Activated CD4-positive, alpha-beta T cell treated with anti-CD3 and anti-CD28 coated beads, Interleukin-2, amount 50 U/mL, for 48 hours (primary cell): Measurements from ENCODE around the gene CFAP58.
"Not testable (repeated sequence)": the region's sequence is repeated elsewhere in the genome, so short reads cannot be mapped to it uniquely, and the experiment has no call there.

Source experiments
- DNase-seq, 2 experiments: peaks; one replicate each; pipeline ENCODE4 v3.0.0-alpha.2; 2020

CFAP58 gene

GRCh38 chr10:104437226-104437625 is 83.6 kb downstream of the CFAP58 start:
- no peak for DNase-seq

GRCh38 chr10:104440221-104440620 is 86.6 kb downstream of the CFAP58 start:
- no peak for DNase-seq

DNA sequence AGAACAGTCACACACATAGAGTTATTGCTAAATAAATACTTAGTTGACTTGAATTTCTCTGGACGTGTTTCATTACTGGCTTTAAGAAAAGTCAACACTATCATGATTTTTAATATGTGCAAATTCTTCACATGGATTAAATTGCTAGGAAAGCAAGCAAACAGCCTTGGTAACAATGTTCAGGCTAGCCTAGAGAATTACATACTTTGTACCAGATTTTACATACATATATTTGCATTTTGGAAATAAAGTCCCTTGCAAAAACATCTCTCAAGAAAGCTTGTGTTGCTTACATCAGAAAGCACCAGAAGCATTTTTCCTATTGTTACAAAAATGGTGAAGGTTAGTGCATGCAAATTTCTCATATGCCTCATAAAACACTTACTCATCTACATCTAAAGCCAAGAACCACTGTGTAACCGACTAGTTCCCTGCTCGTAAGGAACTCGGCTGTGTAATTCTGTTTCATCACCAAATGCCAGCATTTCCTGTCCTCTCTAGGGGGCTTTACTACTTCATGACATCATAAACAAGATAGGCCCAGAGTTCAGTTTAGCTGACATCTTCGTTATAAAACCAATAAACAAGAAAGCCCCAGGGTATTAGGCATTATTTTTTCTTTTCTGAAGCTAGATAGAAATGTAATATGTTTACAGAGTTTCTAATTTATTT is 87.8 kb downstream of the CFAP58 start:
- DNase-seq: no peak

DNA sequence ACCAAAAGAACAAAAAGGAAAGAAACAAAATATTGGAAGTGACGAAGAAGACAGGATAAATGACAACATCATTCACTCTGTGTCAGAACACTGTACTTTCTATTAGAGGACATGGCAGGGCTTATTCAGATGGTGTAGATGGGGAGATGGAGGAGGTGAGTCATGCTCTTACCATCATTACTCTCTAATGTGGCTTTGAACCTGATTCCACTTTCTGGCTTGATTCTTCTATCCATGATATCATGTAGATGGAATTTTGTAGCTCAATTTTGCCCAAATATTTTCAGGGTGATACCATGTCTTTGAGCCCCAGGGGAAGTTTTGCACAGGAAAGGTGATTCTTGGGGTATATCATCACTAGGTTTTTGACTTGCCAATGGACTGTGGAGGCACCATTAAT is 91.7 kb downstream of the CFAP58 start:
- no peak for DNase-seq

DNA sequence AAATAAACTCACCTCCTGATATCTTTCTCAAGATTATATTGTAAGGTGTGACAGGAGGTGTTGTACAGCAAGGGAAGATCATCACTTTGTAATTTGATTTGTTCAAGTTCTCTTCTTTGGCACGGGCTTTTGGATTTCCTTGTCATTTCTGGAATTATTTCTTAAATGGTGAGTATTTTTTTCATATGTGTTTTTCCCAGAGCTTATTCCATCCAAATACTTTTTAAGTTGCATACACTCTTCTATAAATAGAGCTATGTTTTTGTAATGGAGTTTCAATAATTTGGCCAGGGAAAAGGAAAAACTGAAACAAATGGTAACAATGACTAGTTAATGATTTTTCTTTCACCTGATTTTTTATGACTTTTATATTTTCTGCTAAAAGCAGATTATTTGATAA is 92.5 kb downstream of the CFAP58 start:
- DNase-seq: no peak

DNA sequence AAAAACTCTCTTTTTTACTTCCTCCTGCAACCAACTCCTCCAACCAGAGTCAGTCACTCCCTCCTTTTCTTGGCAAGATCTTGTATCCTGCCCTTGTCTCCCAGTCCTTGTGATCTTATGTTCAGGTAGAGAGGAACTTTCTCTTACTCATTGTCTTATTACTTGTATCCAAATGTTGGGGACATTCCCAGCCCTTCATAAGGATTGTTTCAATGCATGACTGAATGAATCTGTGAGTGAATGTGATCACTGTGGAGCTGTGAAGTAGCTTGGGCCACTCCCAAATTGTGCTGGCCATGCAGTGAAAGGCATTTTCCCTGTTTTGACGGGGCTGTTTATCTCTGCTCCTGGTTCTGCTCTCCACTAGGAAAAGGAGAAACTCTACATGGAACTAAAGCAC is 93.7 kb downstream of the CFAP58 start:
- no peak for DNase-seq

DNA sequence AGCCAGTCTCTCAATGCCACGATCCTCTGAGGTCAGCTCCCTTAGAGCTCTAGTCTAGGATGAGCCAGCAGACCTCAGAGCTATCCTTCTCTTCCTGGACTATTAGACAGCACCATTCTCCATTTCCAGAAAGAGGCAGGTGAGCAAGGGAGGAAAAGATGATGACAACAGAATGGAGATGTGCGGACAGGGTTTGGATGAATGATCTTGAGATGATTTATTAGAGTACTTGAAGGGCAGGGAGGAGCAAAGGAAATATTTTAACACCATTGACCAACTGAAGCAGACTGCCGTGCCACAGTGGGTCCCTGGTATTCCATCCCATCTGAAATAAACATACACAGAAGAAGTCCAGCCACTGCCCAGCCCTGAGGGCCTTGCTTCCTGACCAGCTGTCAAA is 94.3 kb downstream of the CFAP58 start:
- no peak for DNase-seq

GRCh38 chr10:104449391-104449790 is 95.8 kb downstream of the CFAP58 start:
- DNase-seq: no peak

- no peak for DNase-seq
These were observed 96.9 kb downstream of the CFAP58 start for GRCh38 chr10:104450490-104450889.

GRCh38 chr10:104450954-104451353 is 97.3 kb downstream of the CFAP58 start:
- DNase-seq: no peak

DNA sequence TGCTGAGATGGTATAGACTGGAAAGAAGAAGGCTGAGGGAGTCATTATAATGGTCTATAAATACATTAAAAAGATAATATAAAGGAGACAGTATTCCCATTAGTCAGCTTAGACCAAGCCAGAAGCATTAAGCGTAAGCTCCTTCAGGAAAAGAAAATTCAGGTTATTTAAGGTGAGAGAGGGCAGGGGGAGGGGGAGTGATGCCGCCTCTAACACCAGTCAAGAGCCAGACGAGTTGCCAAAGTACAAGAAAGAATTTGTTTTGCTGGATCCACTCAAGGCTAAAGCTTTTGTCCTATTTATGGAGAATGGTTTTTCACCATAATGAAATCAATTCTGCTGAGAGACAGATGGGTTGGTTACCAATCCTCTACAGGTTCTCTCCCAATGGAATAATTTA is 99.3 kb downstream of the CFAP58 start:
- no peak for DNase-seq

- DNase-seq: no peak
These were observed 103.3 kb downstream of the CFAP58 start for GRCh38 chr10:104456802-104457542.

DNA sequence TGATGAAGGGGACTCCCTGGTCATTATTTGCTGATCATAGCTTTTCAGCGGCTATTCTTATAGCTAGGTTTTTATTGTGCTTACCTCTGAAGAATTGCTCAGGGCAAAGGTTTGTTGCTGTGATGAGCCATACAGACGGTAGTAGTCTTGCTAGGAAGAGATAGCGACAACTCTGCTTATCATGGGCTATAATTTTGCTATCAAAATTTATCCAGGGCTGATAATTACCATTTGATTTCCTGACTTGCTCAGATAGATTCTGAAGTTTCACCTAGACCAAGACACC is 103.9 kb downstream of the CFAP58 start:
- DNase-seq: no peak

- DNase-seq: not testable (repeated sequence)
These were observed 111.9 kb downstream of the CFAP58 start for GRCh38 chr10:104465575-104465974.

GRCh38 chr10:104468818-104469217 is 115.2 kb downstream of the CFAP58 start:
- not testable (repeated sequence) for DNase-seq

DNA sequence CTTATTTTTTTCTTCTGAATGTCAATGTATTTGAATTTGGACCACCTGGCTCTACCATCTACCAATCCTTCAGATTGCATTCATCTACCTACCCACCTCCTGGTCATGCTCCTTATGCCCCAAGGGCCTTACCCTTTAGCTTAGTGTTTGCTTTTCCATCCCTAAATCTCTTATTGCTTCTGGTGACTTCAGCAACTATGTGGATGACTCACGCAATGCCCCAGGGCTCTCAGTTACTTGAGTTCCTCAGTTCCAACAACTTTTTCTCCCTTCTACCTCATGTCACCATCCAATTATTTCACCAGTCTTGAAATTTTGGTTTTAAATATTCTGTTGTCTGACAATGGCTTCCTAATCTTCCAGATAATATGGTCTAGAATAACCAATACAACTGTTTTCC is 118.9 kb downstream of the CFAP58 start:
- DNase-seq: no peak

GRCh38 chr10:104472957-104473745 is 119.5 kb downstream of the CFAP58 start:
- no peak for DNase-seq

DNA sequence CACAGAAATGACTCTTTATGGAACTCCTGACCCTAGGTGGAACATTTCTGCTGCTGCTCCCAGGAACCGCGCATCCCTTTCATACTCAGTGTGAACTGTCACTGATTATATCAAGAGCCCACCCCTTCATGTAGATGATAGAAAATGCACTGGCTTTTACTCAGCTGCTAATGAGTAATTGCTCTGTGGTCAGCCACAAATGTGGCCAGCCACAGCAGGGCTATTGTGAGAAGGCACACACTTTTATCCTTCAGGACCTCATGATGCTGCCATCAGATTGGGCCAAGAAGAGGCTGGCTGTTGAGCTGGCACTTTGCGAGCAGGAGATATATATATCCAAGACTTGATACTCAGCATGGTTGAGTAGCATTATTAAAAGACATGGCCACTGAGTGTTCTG is 124.7 kb downstream of the CFAP58 start:
- DNase-seq: no peak

DNA sequence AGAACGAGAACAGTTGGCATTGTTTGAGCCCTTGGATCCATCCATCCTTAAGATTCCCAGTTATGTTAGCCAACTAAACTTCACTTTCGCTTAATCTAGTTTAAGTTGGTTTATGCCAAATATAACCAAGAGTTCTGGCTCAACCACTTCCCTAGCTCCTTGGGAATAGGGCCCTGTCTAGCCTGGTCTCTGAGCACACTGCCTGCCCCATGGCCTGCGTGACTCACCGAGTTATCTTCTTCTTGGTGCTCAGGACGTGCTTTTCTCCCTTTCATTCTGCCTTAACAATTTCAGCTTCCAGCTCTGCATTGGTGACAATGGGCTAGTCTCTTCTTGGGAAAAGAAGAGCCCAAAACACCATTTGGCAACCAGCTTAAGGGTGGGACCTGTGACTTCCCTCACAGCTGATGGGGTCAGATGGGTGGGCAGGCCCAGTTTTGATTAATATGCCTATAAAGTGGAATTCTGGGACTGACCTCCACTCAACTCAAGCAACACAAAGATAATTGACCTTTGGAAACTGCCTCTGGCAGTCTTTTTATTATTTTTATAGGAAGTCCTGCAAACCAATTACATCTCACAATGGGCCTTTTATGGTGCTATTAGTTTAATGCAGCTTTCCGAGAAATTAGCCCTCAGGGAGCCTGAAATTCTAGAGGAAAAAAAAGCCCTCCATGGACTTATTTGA is 126.4 kb downstream of the CFAP58 start:
- DNase-seq: no peak

DNA sequence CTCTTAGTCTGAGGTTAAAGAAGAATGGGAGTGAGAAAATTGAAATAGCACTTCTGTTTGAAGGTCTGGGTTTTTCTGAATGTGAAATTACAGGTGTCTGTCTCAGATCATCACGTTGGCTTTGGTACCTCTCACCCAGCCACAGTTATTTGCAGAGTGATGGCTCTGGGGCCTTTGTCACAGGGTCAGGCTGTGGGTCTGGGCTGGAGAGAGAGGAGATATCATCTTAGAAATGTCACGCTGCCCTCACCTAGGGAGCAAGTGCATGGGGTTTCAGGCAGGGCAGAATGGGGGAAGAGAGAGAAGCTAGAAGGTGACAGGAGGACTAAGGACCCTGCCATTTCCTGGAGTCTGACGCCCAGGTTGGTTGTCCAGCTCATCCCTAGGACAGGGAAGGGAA is 127.2 kb downstream of the CFAP58 start:
- no peak for DNase-seq

DNA sequence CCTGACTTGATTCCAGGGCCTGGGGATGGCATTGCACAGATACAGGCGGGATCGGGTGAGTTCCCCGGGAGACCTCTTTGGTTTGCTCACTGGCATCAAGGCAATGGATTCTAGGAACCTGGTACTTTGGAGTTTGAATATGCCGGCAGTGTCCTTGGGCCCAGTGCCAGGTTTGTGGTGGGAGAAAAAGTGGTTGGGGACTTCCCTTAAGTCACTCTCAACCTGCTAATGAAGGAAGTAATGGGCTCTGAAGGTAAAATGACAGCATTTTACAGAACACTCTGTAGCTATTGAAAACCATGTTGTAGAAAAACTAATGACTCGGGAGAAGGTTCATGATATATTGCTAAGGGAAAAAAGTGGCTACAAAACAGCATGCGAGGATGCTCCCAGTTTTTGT is 129.9 kb downstream of the CFAP58 start:
- peak; percentile 2 to 6 for DNase-seq

- DNase-seq: no peak
These were observed 132.0 kb downstream of the CFAP58 start for GRCh38 chr10:104485632-104486031.

- DNase-seq: no peak
These were observed 133.2 kb downstream of the CFAP58 start for GRCh38 chr10:104486803-104487202.
